Keratinocyte (primary cell): ENCODE measurements around the gene TIAM1. TPM values are rescaled to one million over a fixed set of nuclear protein-coding genes. Genes with fewer than 3 reads are reported as not detected.

Experiments used
- DNase-seq: peaks from one replicate; pipeline ENCODE4 v3.0.0-alpha.2; 2011; ENCODE audit warnings: low read depth, missing footprints, low spot score
- FAIRE-seq: peaks from 2 replicates; lab custom pipeline; 2011; peaks lifted over from hg19 to GRCh38; lab: Jason Lieb, UNC
- H2AFZ ChIP-seq: 2 replicates; pipeline ENCODE4 v1.6.0; 2012; ENCODE audit warnings: low read length, control low read depth, inconsistent platforms; ENCODE audit not compliant: control insufficient read depth
- H3K27ac ChIP-seq: 2 replicates; pipeline ENCODE4 v1.5.1; 2011; ENCODE audit warnings: low read length; ENCODE audit not compliant: control insufficient read depth, insufficient read depth
- H3K27me3 ChIP-seq: 3 replicates; pipeline ENCODE4 v1.6.0; 2011; ENCODE audit warnings: low read length; ENCODE audit not compliant: control insufficient read depth, insufficient read depth; ENCODE audit errors: extremely low read depth
- H3K36me3 ChIP-seq, 2 experiments: 2 replicates in 1 of 2; 3 replicates in 1 of 2; pipeline ENCODE4 v1.5.1; 2011; ENCODE audit warnings: low read length in 2 of 2, mild to moderate bottlenecking in 1 of 2; ENCODE audit not compliant: control insufficient read depth in 2 of 2, insufficient read depth in 2 of 2; ENCODE audit errors: extremely low read depth in 1 of 2
- H3K4me1 ChIP-seq: 3 replicates; pipeline ENCODE4 v1.5.1; 2011; ENCODE audit warnings: low read length; ENCODE audit not compliant: control insufficient read depth, insufficient read depth; ENCODE audit errors: extremely low read depth
- H3K4me2 ChIP-seq: 3 replicates; pipeline ENCODE4 v1.6.0; 2011; ENCODE audit warnings: low read depth, low read length; ENCODE audit not compliant: control insufficient read depth, insufficient read depth; ENCODE audit errors: extremely low read depth
- H3K4me3 ChIP-seq, 3 experiments: fragments of 200-600 bp in 1 of 3; sonication (generic) in 1 of 3; 2 replicates in 2 of 3; 3 replicates in 1 of 3; pipeline ENCODE4 v1.5.1; 2011 to 2016; ENCODE audit warnings: low read length in 3 of 3, mild to moderate bottlenecking in 3 of 3, control low read depth in 2 of 3, inconsistent platforms in 1 of 3, low read depth in 1 of 3, mixed read lengths in 1 of 3, mixed run types in 1 of 3, moderate library complexity in 1 of 3; ENCODE audit not compliant: control insufficient read depth in 2 of 3, insufficient read depth in 2 of 3; ENCODE audit errors: extremely low read depth in 1 of 3
- H3K79me2 ChIP-seq: 2 replicates; pipeline ENCODE4 v1.6.0; 2012; ENCODE audit warnings: low read length; ENCODE audit not compliant: control insufficient read depth, insufficient read depth
- H3K9ac ChIP-seq: 3 replicates; pipeline ENCODE4 v1.6.0; 2011; ENCODE audit warnings: low read length; ENCODE audit not compliant: control insufficient read depth, insufficient read depth; ENCODE audit errors: extremely low read depth
- H3K9me1 ChIP-seq: 3 replicates; pipeline ENCODE4 v1.6.0; 2011; ENCODE audit warnings: low read length; ENCODE audit not compliant: control insufficient read depth, insufficient read depth; ENCODE audit errors: extremely low read depth
- H3K9me3 ChIP-seq: 2 replicates; pipeline ENCODE4 v1.5.1; 2012; ENCODE audit warnings: low read depth, low read length; ENCODE audit not compliant: control insufficient read depth
- H4K20me1 ChIP-seq: 3 replicates; pipeline ENCODE4 v1.6.0; 2011; ENCODE audit warnings: low read length; ENCODE audit not compliant: control insufficient read depth, insufficient read depth; ENCODE audit errors: extremely low read depth
- EZH2 ChIP-seq: IDR thresholded peaks from one replicate; pipeline ENCODE4 v1.6.1; 2012; ENCODE audit warnings: inconsistent platforms, mild to moderate bottlenecking, low read length, moderate library complexity
- dilution Hi-C: fragments of 300-500 bp; cut with MboI; formaldehyde crosslinking; loops from one replicate; pipeline ENCODE4 v1.7.0; 2020; ENCODE audit warnings: low sequenced_read_pairs; ENCODE audit not compliant: extremely low pct_ligation_motif_present
- polyA plus RNA-seq, 5 experiments: library from polyadenylated mRNA; depleted of rRNA in 3 of 5; stranded (reverse) in 3 of 5; stranded (forward) in 1 of 5; unstranded in 1 of 5; fragments of >200 nt; gene quantifications; 1 replicate in 1 of 5; 2 replicates in 3 of 5; 3 replicates in 1 of 5; pipeline versions ENCODE4 v1.2.1 to v1.2.3, GENCODE V29; 2011 to 2012; ENCODE audit warnings: missing spikeins in 2 of 5, low read depth in 1 of 5, low replicate concordance in 1 of 5
- TF ChIP-seq, protein P1 (sequence below), 3 experiments: IDR thresholded peaks in 1 of 3; conservative IDR thresholded peaks in 1 of 3; optimal IDR thresholded peaks in 1 of 3; 2 replicates in 2 of 3; 3 replicates in 1 of 3; pipeline versions ENCODE3 to v1.5.1; 2011; ENCODE audit warnings: low read length in 3 of 3, mild to moderate bottlenecking in 3 of 3, moderate library complexity in 2 of 3, control low read depth in 1 of 3, inconsistent platforms in 1 of 3; ENCODE audit not compliant: insufficient read depth in 2 of 3; ENCODE audit errors: extremely low read depth in 1 of 3

The TIAM1 gene
- polyA plus RNA-seq, 1 donor (not counting 4 experiments of a cell fraction or from before 2014, with no cell fraction given): 8.3 TPM

DNA sequence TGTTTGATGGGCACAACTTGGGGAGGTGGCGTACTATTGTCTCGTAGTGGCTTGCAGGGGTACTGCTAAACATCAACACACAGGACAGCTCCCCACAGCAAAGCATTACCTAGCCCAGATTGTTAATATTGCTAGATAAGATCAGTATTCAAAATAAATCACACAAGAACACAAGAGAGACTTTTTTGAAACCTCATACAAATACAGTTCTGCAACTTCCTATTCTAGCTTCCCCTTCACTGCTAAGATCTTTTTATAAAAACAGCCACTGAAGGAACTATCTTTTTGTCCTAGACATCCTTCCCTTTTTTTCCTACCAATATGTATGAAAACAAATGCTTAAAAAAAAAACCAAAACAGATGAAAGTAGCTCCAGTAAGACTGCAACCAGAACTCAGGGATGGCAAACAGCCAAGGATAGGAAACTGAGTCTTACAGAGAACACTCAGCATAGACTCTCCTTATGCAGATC lies 167.9 kb downstream of the TIAM1 start:
- Histone ChIP-seq H4K20me1 (no peaks in the 10 kb centered on the region), H3K36me3 (no peaks in the 10 kb centered on the region), H3K9me1 (no peaks in the 10 kb centered on the region), H3K4me2 (no peak overlapping the region), H3K9ac (no peak overlapping the region), H3K9me3 (no peaks in the 10 kb centered on the region), H3K27ac (no peak overlapping the region), H2AFZ (no peak overlapping the region), H3K27me3 (no peaks in the 10 kb centered on the region), H3K79me2 (no peaks in the 10 kb centered on the region), H3K4me1 (no peaks in the 10 kb centered on the region), H3K4me3 (no peak overlapping the region)
- DNase-seq (no peak), FAIRE-seq (no peak)
- TF ChIP-seq EZH2: no peak
- TF ChIP-seq, protein P1, sequence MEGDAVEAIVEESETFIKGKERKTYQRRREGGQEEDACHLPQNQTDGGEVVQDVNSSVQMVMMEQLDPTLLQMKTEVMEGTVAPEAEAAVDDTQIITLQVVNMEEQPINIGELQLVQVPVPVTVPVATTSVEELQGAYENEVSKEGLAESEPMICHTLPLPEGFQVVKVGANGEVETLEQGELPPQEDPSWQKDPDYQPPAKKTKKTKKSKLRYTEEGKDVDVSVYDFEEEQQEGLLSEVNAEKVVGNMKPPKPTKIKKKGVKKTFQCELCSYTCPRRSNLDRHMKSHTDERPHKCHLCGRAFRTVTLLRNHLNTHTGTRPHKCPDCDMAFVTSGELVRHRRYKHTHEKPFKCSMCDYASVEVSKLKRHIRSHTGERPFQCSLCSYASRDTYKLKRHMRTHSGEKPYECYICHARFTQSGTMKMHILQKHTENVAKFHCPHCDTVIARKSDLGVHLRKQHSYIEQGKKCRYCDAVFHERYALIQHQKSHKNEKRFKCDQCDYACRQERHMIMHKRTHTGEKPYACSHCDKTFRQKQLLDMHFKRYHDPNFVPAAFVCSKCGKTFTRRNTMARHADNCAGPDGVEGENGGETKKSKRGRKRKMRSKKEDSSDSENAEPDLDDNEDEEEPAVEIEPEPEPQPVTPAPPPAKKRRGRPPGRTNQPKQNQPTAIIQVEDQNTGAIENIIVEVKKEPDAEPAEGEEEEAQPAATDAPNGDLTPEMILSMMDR (optimal IDR thresholded peaks at IDR 0.05 in 1 of 3, IDR thresholded peaks at IDR 0.05 in 1 of 3, conservative IDR thresholded peaks at IDR 0.05 in 1 of 3; ENCODE audit: extremely low read depth in 1 of 3, insufficient read depth in 2 of 3, low read length in 3 of 3): no peak
- dilution Hi-C loops: no loop called here

GRCh38 chr21:31173881-31174555 lies 170.0 kb downstream of the TIAM1 start:
- TF ChIP-seq EZH2: no peak
- TF ChIP-seq, protein P1 (optimal IDR thresholded peaks at IDR 0.05 in 1 of 3, IDR thresholded peaks at IDR 0.05 in 1 of 3, conservative IDR thresholded peaks at IDR 0.05 in 1 of 3; ENCODE audit: extremely low read depth in 1 of 3, insufficient read depth in 2 of 3, low read length in 3 of 3): no peak
- H3K27ac ChIP-seq: no peak overlapping the region
- H3K36me3 ChIP-seq: no peaks in the 10 kb centered on the region
- no peaks in the 10 kb centered on the region for H3K79me2 ChIP-seq
- no peak overlapping the region for H2AFZ ChIP-seq
- H3K4me1 ChIP-seq: no peaks in the 10 kb centered on the region
- no peaks in the 10 kb centered on the region for H4K20me1 ChIP-seq
- no peak overlapping the region for H3K9ac ChIP-seq
- no peaks in the 10 kb centered on the region for H3K27me3 ChIP-seq
- no peak overlapping the region for H3K4me2 ChIP-seq
- dilution Hi-C loops: no loop called here
- FAIRE-seq: no peak
- H3K9me3 ChIP-seq: no peaks in the 10 kb centered on the region
- no peak for DNase-seq
- no peaks in the 10 kb centered on the region for H3K9me1 ChIP-seq
- H3K4me3 ChIP-seq: no peak overlapping the region
